ENCODE measurements around the gene WDR1. TPM values are rescaled to one million over a fixed set of nuclear protein-coding genes. Genes with fewer than 3 reads are reported as not detected.

The WDR1 gene
- total RNA-seq, 1 experiment from 2014 or later, result 227 TPM

DNA sequence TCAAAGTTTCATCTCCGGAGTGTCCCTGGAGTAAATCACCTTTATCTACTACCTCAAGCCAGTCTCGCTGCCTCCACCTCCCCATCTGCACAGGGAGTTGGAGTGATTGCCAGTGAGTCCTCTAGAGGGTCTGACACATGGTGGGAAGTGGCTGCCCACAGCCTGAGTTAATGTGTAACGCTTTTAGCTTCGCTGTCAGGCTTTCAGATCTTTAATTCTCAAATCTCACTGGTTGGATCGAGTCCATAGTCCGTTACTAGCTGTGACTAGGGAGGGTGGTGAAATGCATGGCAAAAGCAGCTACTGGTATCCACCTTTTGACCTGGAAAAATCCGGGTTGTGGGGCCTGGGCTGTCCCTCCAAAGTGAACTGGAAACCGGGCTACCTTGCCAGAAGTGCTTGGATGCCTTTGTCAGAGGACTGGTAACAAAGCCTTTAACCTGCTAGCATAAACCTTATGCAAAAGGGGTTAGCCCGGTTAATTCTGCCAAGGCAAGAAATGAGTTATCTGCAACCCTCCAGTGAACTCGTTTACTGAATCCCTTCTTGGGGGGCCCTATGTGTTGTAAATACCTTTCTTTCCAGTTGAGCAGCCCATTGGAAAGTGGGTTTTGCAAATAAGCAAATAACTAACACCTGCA is 5.1 kb upstream of the WDR1 start:
- DNase-seq (ENCODE audit: low spot score), result no peak
- Histone ChIP-seq H3K36me3 (ENCODE audit: insufficient read depth, low read length, poor library complexity, severe bottlenecking) (no peaks in the 10 kb centered on the region), H3K4me3 (ENCODE audit: low read depth, low read length, poor library complexity, severe bottlenecking) (no peak overlapping the region), H3K27ac (ENCODE audit: low read depth, low read length, poor library complexity, severe bottlenecking) (no peak overlapping the region), H3K4me1 (ENCODE audit: insufficient read depth, low read length, poor library complexity, severe bottlenecking) (no peaks in the 10 kb centered on the region), H3K9me3 (ENCODE audit: low read depth, low read length, poor library complexity, severe bottlenecking) (no peaks in the 10 kb centered on the region), H3K27me3 (replicated peaks; ENCODE audit: insufficient read depth, low read depth, low read length, poor library complexity) (peaks cover 5% of the 10 kb centered on the region)
- intact Hi-C loops (cut with micrococcal nuclease; ENCODE audit: unreplicated experiment), result no loop called here
- no peak for TF ChIP-seq EZH2 (IDR thresholded peaks at IDR 0.05; ENCODE audit: borderline replicate concordance, low read depth, low read length, poor library complexity, severe bottlenecking)
- no peak for TF ChIP-seq CTCF (conservative IDR thresholded peaks at IDR 0.05; ENCODE audit: low read depth, low read length)
- BruUV-seq (replicated peaks), result no TSS peak
- POLR2A ChIA-PET (ENCODE audit: low non-redundant PET), result no interaction called here
- CTCF ChIA-PET, result no interaction called here

DNA sequence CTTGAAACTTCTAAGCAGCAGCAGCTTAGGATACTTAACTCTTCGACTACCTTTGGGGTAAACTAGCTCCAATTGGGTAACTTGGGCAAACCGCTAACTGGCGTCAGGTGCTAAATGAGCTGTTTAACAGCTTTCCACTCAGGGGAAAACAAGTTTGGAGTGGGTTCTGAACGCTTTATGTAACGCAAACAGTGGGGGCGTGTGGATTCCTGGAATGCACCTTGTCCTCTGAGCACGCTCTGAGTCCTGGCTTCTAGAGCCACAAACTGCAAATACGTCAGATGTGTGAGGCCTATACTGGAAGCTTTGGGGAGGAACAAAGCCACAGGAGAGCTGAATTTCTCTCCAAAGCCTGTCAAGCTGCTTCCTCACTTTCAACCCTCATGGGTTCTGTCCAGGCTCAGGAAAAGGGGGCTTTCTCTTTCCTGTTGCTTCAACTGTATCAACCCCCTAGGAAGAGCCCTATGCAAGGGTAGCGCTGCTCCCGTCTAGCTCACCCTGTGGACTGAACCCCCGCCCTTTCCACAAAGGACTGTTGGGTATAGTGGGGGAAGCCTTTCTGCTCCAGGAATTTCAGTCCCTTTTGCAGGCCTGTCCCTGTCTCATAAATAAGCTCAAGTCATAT is 4.5 kb upstream of the WDR1 start:
- H3K4me3 ChIP-seq (ENCODE audit: low read depth, low read length, poor library complexity, severe bottlenecking), result no peak overlapping the region
- intact Hi-C loops (cut with micrococcal nuclease; ENCODE audit: unreplicated experiment), result no loop called here
- H3K27me3 ChIP-seq (replicated peaks; ENCODE audit: insufficient read depth, low read depth, low read length, poor library complexity), result no peaks in the 10 kb centered on the region
- ChIA-PET CTCF (no interaction called here), POLR2A (ENCODE audit: low non-redundant PET) (no interaction called here)
- BruUV-seq (replicated peaks), result no TSS peak
- H3K9me3 ChIP-seq (ENCODE audit: low read depth, low read length, poor library complexity, severe bottlenecking), result no peaks in the 10 kb centered on the region
- no peak for DNase-seq (ENCODE audit: low spot score)
- TF ChIP-seq CTCF (conservative IDR thresholded peaks at IDR 0.05; ENCODE audit: low read depth, low read length), result no peak
- TF ChIP-seq EZH2 (IDR thresholded peaks at IDR 0.05; ENCODE audit: borderline replicate concordance, low read depth, low read length, poor library complexity, severe bottlenecking), result no peak
- no peak overlapping the region for H3K27ac ChIP-seq (ENCODE audit: low read depth, low read length, poor library complexity, severe bottlenecking)
- H3K4me1 ChIP-seq (ENCODE audit: insufficient read depth, low read length, poor library complexity, severe bottlenecking), result no peaks in the 10 kb centered on the region
- H3K36me3 ChIP-seq (ENCODE audit: insufficient read depth, low read length, poor library complexity, severe bottlenecking), result no peaks in the 10 kb centered on the region

DNA sequence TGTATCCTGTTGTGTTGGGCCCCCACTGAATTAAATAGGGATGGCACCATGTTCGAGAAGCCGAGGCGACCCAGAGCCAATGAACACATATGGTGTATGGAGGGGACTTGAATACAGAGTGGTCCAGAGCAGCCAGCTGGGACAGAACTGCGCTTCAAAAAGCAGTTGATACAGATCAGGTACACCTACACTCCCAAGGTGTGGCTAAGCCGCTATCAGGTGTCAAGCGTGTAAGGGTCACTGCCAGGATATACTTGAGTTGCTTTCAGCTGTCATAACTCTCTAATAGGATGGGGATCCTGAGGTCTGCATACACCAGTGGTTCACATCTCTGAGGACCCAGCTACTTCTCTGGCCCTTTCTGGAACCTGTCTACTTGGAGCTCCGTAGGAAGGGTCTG is 3.2 kb upstream of the WDR1 start:
- POLR2A ChIA-PET (ENCODE audit: low non-redundant PET), result no interaction called here
- Histone ChIP-seq H3K4me3 (ENCODE audit: low read depth, low read length, poor library complexity, severe bottlenecking) (no peak overlapping the region), H3K36me3 (ENCODE audit: insufficient read depth, low read length, poor library complexity, severe bottlenecking) (peaks cover 7% of the 10 kb centered on the region), H3K27ac (ENCODE audit: low read depth, low read length, poor library complexity, severe bottlenecking) (no peak overlapping the region), H3K9me3 (ENCODE audit: low read depth, low read length, poor library complexity, severe bottlenecking) (no peaks in the 10 kb centered on the region), H3K4me1 (ENCODE audit: insufficient read depth, low read length, poor library complexity, severe bottlenecking) (peaks cover 8% of the 10 kb centered on the region), H3K27me3 (replicated peaks; ENCODE audit: insufficient read depth, low read depth, low read length, poor library complexity) (no peaks in the 10 kb centered on the region)
- BruUV-seq (replicated peaks), result no TSS peak
- intact Hi-C loops (cut with micrococcal nuclease; ENCODE audit: unreplicated experiment), result no loop called here
- no peak for TF ChIP-seq CTCF (conservative IDR thresholded peaks at IDR 0.05; ENCODE audit: low read depth, low read length)
- TF ChIP-seq EZH2 (IDR thresholded peaks at IDR 0.05; ENCODE audit: borderline replicate concordance, low read depth, low read length, poor library complexity, severe bottlenecking), result no peak
- CTCF ChIA-PET, result no interaction called here
- DNase-seq (ENCODE audit: low spot score), result no peak
